GM12874 (cell line): ENCODE measurements around the gene TOPBP1.

Experiments
- TF ChIP-seq, protein P1 (sequence below): IDR thresholded peaks from 2 replicates; pipeline ENCODE4 v1.5.1; 2011; ENCODE audit warnings: low read depth, mild to moderate bottlenecking, control low read depth, low read length, moderate library complexity; ENCODE audit not compliant: insufficient read depth

The TOPBP1 gene

GRCh38 chr3:133620066-133620784 lies 41.5 kb downstream of the TOPBP1 start:
- TF ChIP-seq, protein P1, sequence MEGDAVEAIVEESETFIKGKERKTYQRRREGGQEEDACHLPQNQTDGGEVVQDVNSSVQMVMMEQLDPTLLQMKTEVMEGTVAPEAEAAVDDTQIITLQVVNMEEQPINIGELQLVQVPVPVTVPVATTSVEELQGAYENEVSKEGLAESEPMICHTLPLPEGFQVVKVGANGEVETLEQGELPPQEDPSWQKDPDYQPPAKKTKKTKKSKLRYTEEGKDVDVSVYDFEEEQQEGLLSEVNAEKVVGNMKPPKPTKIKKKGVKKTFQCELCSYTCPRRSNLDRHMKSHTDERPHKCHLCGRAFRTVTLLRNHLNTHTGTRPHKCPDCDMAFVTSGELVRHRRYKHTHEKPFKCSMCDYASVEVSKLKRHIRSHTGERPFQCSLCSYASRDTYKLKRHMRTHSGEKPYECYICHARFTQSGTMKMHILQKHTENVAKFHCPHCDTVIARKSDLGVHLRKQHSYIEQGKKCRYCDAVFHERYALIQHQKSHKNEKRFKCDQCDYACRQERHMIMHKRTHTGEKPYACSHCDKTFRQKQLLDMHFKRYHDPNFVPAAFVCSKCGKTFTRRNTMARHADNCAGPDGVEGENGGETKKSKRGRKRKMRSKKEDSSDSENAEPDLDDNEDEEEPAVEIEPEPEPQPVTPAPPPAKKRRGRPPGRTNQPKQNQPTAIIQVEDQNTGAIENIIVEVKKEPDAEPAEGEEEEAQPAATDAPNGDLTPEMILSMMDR, result no peak

- TF ChIP-seq, protein P1, result no peak
Observed at GRCh38 chr3:133611534-133611933, 50.2 kb downstream of the TOPBP1 start.

GRCh38 chr3:133610031-133610430 lies 51.7 kb downstream of the TOPBP1 start:
- TF ChIP-seq, protein P1, result no peak

DNA sequence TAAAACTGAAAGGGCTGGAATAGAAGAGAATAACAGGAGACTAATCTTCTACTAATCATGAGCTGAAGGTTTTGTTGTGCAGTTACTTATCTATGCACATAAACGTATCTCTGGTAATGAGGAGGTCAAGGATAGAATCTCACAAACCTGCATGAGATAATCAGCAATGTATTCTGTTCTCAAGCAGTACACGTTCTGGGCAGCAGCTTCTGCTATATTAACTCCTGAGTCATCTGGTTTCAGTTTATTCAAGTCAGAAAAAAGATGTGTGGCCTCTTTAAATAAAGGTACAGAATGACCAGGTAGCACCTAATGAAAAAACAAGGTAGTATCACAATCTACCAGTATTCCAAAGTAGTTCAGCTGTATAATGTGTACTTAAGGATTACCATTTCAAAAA lies 53.4 kb downstream of the TOPBP1 start:
- TF ChIP-seq, protein P1, result no peak

GRCh38 chr3:133607816-133608215 lies 53.9 kb downstream of the TOPBP1 start:
- TF ChIP-seq, protein P1, result no peak

DNA sequence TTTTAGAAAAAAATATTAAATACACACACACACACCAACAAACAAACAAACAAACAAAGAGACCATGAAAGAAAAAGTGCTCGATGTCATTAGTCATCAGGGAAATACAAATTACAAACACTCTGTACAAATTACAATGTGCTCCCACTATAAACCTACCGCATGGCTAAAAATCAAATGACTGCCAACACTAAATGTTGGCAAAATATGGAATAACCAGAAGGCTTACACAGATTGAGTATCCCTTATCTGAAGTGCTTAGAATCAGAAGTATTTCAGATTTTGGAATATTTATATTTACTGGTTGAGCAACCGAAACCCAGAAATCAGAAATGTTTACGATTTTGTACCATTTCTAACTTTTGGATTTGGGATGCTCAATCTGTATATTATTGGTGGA lies 54.8 kb downstream of the TOPBP1 start:
- TF ChIP-seq, protein P1, result no peak

DNA sequence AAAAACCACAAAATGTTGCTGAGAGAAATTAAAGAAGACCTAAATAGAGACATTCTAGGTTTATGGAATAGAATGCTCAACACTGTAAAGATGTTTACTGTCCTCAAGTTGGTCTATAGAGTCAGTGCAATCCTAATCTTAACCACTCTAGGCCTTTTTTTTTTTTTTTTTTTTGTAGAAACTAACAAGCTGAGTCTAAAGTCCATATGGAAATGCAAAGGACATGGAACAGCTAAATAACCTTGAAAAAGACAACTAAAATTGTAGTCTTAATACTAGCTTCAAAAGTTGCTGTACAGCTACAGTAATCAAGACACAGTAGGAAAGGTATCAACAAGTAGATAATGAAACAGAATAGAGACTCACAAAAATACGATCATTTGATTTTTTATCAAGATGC lies 55.4 kb downstream of the TOPBP1 start:
- TF ChIP-seq, protein P1, result no peak

- TF ChIP-seq, protein P1, result no peak
Observed at GRCh38 chr3:133600572-133601081, 61.1 kb downstream of the TOPBP1 start.
